ENCODE results near the gene ASAP3. TPM values are rescaled to one million over a fixed set of nuclear protein-coding genes. Genes with fewer than 3 reads are reported as not detected.
A peak's percentile ranks its signal among the peaks of the same experiment; 100 is the strongest.

The ASAP3 gene
- total RNA-seq, 2 donors from 2014 or later = 38.6 to 47.2 TPM

DNA sequence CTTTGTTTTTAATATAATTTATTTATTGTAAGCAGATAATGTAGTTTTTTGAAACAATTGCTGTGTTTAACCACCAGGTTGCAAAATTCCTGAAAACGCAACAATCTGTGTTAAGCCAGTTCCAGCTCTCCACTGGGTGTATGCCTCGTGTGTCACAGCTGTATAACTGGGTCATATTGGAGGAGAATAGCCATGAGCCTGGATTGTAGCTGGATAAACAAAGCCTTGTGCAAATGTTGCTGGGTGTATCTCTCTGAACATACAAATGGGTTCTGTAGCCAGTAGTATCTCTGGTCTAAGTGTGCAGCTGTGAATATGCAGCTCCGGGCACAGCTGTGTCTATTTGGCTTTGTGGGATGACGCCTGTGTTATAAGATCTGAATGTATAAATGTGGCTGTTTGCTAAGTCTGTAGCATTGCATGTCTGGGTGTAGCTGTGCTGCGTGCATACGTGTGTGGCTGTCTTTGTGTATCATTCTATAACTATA is 62.2 kb downstream of the ASAP3 start:
- DNase-seq (ENCODE audit: low spot score) = no peak
- TF ChIP-seq, protein P1, sequence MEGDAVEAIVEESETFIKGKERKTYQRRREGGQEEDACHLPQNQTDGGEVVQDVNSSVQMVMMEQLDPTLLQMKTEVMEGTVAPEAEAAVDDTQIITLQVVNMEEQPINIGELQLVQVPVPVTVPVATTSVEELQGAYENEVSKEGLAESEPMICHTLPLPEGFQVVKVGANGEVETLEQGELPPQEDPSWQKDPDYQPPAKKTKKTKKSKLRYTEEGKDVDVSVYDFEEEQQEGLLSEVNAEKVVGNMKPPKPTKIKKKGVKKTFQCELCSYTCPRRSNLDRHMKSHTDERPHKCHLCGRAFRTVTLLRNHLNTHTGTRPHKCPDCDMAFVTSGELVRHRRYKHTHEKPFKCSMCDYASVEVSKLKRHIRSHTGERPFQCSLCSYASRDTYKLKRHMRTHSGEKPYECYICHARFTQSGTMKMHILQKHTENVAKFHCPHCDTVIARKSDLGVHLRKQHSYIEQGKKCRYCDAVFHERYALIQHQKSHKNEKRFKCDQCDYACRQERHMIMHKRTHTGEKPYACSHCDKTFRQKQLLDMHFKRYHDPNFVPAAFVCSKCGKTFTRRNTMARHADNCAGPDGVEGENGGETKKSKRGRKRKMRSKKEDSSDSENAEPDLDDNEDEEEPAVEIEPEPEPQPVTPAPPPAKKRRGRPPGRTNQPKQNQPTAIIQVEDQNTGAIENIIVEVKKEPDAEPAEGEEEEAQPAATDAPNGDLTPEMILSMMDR (IDR thresholded peaks at IDR 0.05) = peak in 1 of 2 donors; percentile 29
- Histone ChIP-seq H3K27ac (peak overlapping the region in 1 of 2 donors; percentile 89), H3K4me1 (peaks cover 0 to 44% of the 10 kb centered on the region in 2 donors), H3K9me3 (no peaks in the 10 kb centered on the region), H3K4me3 (peak overlapping the region in 1 of 2 donors; percentile 16), H3K27me3 (no peaks in the 10 kb centered on the region), H3K36me3 (no peaks in the 10 kb centered on the region)

DNA sequence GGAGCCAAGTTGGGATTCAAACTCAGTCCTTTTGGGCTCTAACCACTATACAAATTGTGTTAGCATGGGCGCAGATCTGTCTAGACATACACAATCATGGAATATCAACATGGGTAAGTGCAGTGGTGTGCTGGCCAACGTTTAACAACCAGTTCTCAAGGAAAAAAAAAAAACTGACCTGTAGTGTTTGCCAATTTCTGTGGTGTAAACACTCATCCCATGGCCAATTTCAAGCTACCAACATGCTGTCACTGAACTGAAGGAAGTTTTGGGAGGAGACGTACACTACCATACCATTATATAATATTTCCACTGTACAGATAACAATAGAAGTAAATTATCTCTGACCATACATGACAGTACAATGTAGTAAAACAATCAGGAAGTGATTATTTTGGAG is 62.6 kb downstream of the ASAP3 start:
- no peak overlapping the region for H3K4me3 ChIP-seq
- H3K27me3 ChIP-seq = no peaks in the 10 kb centered on the region
- no peak for DNase-seq (ENCODE audit: low spot score)
- H3K4me1 ChIP-seq = peaks cover 0 to 44% of the 10 kb centered on the region in 2 donors
- no peaks in the 10 kb centered on the region for H3K36me3 ChIP-seq
- peak overlapping the region in 1 of 2 donors; percentile 89 for H3K27ac ChIP-seq
- no peaks in the 10 kb centered on the region for H3K9me3 ChIP-seq
- TF ChIP-seq, protein P1 (IDR thresholded peaks at IDR 0.05) = no peak

DNA sequence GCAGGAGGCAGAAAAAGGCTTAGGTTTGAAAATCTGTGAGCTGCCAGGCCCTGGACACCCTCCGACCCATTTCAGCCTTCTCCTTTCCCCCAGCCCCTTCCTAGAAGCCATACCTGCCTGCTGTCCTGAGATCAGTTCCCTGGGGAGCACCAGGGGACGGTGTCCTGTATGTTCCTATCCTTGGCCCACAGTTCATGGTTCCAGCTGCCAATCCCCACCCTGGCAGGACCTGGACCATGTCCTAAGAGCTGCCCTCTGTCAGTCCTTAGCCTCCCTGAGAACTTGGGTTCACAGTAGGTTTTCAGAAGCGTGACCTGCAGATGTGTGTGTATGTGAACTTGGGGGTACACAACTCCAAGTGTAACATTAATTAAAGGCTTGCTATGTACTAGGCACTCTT is 63.2 kb downstream of the ASAP3 start:
- no peak for DNase-seq (ENCODE audit: low spot score)
- Histone ChIP-seq H3K9me3 (no peaks in the 10 kb centered on the region), H3K27ac (peak overlapping the region in 1 of 2 donors; percentile 10), H3K4me1 (peaks cover 0 to 44% of the 10 kb centered on the region in 2 donors), H3K4me3 (no peak overlapping the region), H3K27me3 (no peaks in the 10 kb centered on the region), H3K36me3 (no peaks in the 10 kb centered on the region)
- TF ChIP-seq, protein P1 (IDR thresholded peaks at IDR 0.05) = no peak

DNA sequence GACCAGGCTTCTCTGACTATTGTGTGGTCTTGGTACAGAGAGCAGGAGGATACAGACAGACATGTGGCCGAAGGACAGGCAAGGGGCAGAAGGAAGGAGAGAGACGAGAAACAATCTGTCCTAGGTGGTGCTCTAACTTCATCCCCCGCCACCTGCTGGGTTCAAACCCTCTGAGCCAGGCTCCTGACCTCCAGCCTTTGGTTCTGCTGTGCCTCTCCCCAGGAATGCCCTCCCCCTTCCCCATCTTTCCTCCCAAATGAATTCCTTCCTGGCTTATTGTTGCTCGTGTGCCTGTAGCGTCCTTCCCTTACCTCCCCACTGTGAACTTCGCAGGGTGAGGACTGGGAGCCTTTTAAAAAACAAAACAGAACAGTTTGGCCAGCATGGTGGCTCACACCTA is 64.8 kb downstream of the ASAP3 start:
- peaks cover 0 to 30% of the 10 kb centered on the region in 2 donors for H3K4me1 ChIP-seq
- no peak overlapping the region for H3K27ac ChIP-seq

DNA sequence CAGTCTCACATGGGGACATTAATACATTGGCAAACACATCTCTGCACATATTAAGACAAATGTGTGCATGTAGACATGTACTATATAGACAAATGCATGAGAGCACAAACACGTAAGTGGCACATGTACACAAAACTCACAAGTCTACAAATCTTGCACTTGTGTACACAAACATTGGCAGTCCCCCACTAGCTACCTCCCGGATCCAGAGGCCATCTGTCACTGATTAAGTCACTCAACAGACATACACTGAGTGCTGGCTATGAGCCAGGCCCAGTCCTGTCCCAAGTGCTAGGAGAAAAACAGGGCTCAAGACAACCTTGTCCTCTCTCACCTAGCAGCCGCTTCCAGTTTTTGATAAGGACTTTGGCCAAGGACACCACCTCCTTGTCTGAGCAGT is 66.4 kb downstream of the ASAP3 start:
- TF ChIP-seq, protein P1 (IDR thresholded peaks at IDR 0.05) = no peak
- no peak overlapping the region for H3K4me3 ChIP-seq
- peak overlapping the region in 1 of 2 donors; percentile 19 for H3K27ac ChIP-seq

More for the DNA sequence above, 64.8 kb downstream of the ASAP3 start:
- H3K9me3 ChIP-seq = no peaks in the 10 kb centered on the region
- H3K36me3 ChIP-seq = no peaks in the 10 kb centered on the region
- TF ChIP-seq, protein P1 (IDR thresholded peaks at IDR 0.05) = no peak
- no peaks in the 10 kb centered on the region for H3K27me3 ChIP-seq
- no peak for DNase-seq (ENCODE audit: low spot score)
- H3K4me3 ChIP-seq = no peak overlapping the region

DNA sequence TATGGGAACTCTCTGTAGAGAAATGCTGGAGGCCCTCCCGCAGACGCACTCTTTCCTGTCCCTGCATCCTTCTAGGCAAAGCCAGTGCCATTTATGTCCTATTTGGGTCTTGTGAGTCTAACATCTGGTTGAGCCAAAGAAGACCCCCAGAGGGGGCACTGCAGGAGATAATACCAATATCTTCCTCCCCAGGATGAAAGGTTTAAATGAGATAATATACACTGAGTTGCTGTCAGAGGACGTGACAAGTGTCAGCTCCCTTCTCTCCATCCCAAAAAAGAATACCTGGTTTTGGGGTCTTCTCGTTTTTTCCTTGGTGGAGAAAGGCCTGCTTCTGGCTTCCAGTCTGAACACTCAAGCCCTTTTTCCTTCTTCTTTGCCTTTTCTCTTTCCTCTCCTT is 67.0 kb downstream of the ASAP3 start:
- Histone ChIP-seq H3K4me3 (no peak overlapping the region), H3K36me3 (no peaks in the 10 kb centered on the region), H3K27me3 (no peaks in the 10 kb centered on the region), H3K4me1 (peaks cover 0 to 8% of the 10 kb centered on the region in 2 donors), H3K27ac (no peak overlapping the region), H3K9me3 (no peaks in the 10 kb centered on the region)
- DNase-seq (ENCODE audit: low spot score) = no peak
- TF ChIP-seq, protein P1 (IDR thresholded peaks at IDR 0.05) = no peak

More for the DNA sequence above, 66.4 kb downstream of the ASAP3 start:
- no peaks in the 10 kb centered on the region for H3K36me3 ChIP-seq
- DNase-seq (ENCODE audit: low spot score) = no peak
- H3K27me3 ChIP-seq = no peaks in the 10 kb centered on the region
- no peaks in the 10 kb centered on the region for H3K9me3 ChIP-seq
- peaks cover 0 to 14% of the 10 kb centered on the region in 2 donors for H3K4me1 ChIP-seq

All from right atrium auricular region (tissue), 2 donors.